HepG2 (cell line): ENCODE data around the gene CDC26. TPM values are rescaled to one million over a fixed set of nuclear protein-coding genes. Genes with fewer than 3 reads are reported as not detected.

Experiments
- ATAC-seq: fragments of 200-7000 bp; cut with Tn5 transposase; 3 replicates; pipeline ENCODE4 v1.9.1; 2020; ENCODE audit warnings: mild to moderate bottlenecking, moderate library complexity
- BruUV-seq: library from RNA; stranded (reverse); fragments of 400-500 nt; replicated peaks from 2 replicates; lab custom pipeline; 2021; lab: Mats Ljungman, UMichigan
- CTCF ChIA-PET: fragments of 300-600 bp; formaldehyde crosslinking; extraction: SDS; loops from one replicate; lab custom pipeline; 2021; ENCODE audit warnings: low total read pairs, inconsistent platforms, low intra/inter-chr PET ratio; lab: Yijun Ruan, JAX
- POLR2A ChIA-PET: fragments of 350-600 bp; sonication (Branson Sonifier 250); formaldehyde crosslinking; loops from one replicate; lab custom pipeline; 2020; ENCODE audit warnings: antibody characterized with exemption, inconsistent platforms; lab: Yijun Ruan, JAX
- DNase-seq: peaks from one replicate; pipeline ENCODE4 v3.0.0-alpha.2; 2015; ENCODE audit warnings: low spot score
- FAIRE-seq: peaks from 3 replicates; lab custom pipeline; 2011; peaks lifted over from hg19 to GRCh38; lab: Jason Lieb, UNC
- H2AFZ ChIP-seq: one replicate; pipeline ENCODE4 v1.6.1; 2011; ENCODE audit warnings: low read length, inconsistent platforms
- H3K27ac ChIP-seq: fragments of 300-600 bp; 3 replicates; pipeline ENCODE4 v1.8.0; 2011; ENCODE audit warnings: mixed run types, mild to moderate bottlenecking, mixed read lengths, low read length, inconsistent platforms; ENCODE audit not compliant: insufficient read depth; ENCODE audit errors: extremely low read length
- H3K27me3 ChIP-seq, 2 experiments: fragments of 200-600 bp in 1 of 2; 2 replicates in 1 of 2; 3 replicates in 1 of 2; pipeline versions ENCODE4 v1.6.0 to v1.8.0; 2011; ENCODE audit warnings: low read length in 2 of 2, mild to moderate bottlenecking in 2 of 2, moderate library complexity in 2 of 2, inconsistent platforms in 1 of 2; ENCODE audit not compliant: insufficient read depth in 2 of 2, control insufficient read depth in 1 of 2
- H3K36me3 ChIP-seq, 2 experiments: fragments of 200-600 bp in 1 of 2; replicated peaks in 1 of 2; 2 replicates in 1 of 2; 3 replicates in 1 of 2; pipeline versions ENCODE4 v1.5.1 to v1.8.0; 2011; ENCODE audit warnings: low read length in 2 of 2, inconsistent platforms in 1 of 2; ENCODE audit not compliant: insufficient read depth in 2 of 2, control insufficient read depth in 1 of 2
- H3K4me1 ChIP-seq: 2 replicates; pipeline ENCODE4 v1.5.1; 2012; ENCODE audit warnings: low read length, inconsistent platforms; ENCODE audit not compliant: insufficient read depth
- H3K4me2 ChIP-seq: 2 replicates; pipeline ENCODE4 v1.6.0; 2011; ENCODE audit warnings: low read depth, low read length, inconsistent platforms
- H3K4me3 ChIP-seq, 3 experiments: fragments of 200-600 bp in 1 of 3; sonication (generic), shearing (Covaris generic) in 1 of 3; replicated peaks in 1 of 3; 2 replicates each; pipeline ENCODE4 v1.5.1; 2011 to 2016; ENCODE audit warnings: low read length in 3 of 3, inconsistent platforms in 2 of 3, low read depth in 2 of 3, mild to moderate bottlenecking in 2 of 3, control low read depth in 1 of 3, mixed read lengths in 1 of 3; ENCODE audit not compliant: insufficient read depth in 1 of 3
- H3K79me2 ChIP-seq: one replicate; pipeline ENCODE4 v1.6.1; 2011; ENCODE audit warnings: low read length, inconsistent platforms; ENCODE audit not compliant: insufficient read depth
- H3K9ac ChIP-seq: 2 replicates; pipeline ENCODE4 v1.6.0; 2011; ENCODE audit warnings: mild to moderate bottlenecking, low read depth, low read length, inconsistent platforms; ENCODE audit not compliant: insufficient read depth
- H3K9me3 ChIP-seq: 2 replicates; pipeline ENCODE4 v1.5.1; 2012; ENCODE audit warnings: mild to moderate bottlenecking, low read length
- H4K20me1 ChIP-seq: 2 replicates; pipeline ENCODE4 v1.6.0; 2011; ENCODE audit warnings: inconsistent platforms, mild to moderate bottlenecking, low read length, moderate library complexity; ENCODE audit not compliant: insufficient read depth
- ATF2 ChIP-seq: sonication (generic); formaldehyde crosslinking; IDR thresholded peaks from 2 replicates; pipeline ENCODE4 v1.4.0; 2020; ENCODE audit warnings: missing genetic modification reagents
- JUND ChIP-seq: sonication (generic); formaldehyde crosslinking; IDR thresholded peaks from 2 replicates; pipeline ENCODE4 v1.8.0; 2022; ENCODE audit warnings: mild to moderate bottlenecking, missing genetic modification reagents
- KDM5B ChIP-seq: sonication (generic); formaldehyde crosslinking; IDR thresholded peaks from 2 replicates; pipeline ENCODE4 v1.4.0; 2020; ENCODE audit warnings: missing genetic modification reagents, mild to moderate bottlenecking, borderline replicate concordance
- KLF13 ChIP-seq: sonication (generic); formaldehyde crosslinking; IDR thresholded peaks from 2 replicates; pipeline ENCODE4 v1.4.0; 2020; ENCODE audit warnings: mild to moderate bottlenecking, missing genetic modification reagents
- NFE2L1 ChIP-seq: sonication (generic); formaldehyde crosslinking; IDR thresholded peaks from 2 replicates; pipeline ENCODE4 v1.4.0; 2020; ENCODE audit warnings: missing genetic modification reagents, mild to moderate bottlenecking, borderline replicate concordance
- SKIL ChIP-seq: sonication (generic); formaldehyde crosslinking; IDR thresholded peaks from 2 replicates; pipeline ENCODE4 v1.8.0; 2022; ENCODE audit warnings: missing genetic modification reagents, mild to moderate bottlenecking, moderate library complexity, borderline replicate concordance
- THAP11 ChIP-seq: IDR thresholded peaks from 2 replicates; pipeline ENCODE4 v1.6.1; 2016; ENCODE audit warnings: missing biosample characterization, missing genetic modification reagents
- XRCC5 ChIP-seq: fragments of 200-400 bp; formaldehyde crosslinking; optimal IDR thresholded peaks from 2 replicates; pipeline ENCODE3; 2017; ENCODE audit warnings: mild to moderate bottlenecking, low read length
- ZFP41 ChIP-seq: sonication (generic); formaldehyde crosslinking; IDR thresholded peaks from 2 replicates; pipeline ENCODE4 v1.4.0; 2020; ENCODE audit warnings: mild to moderate bottlenecking, missing genetic modification reagents, borderline replicate concordance
- ZNF136 ChIP-seq: sonication (generic); formaldehyde crosslinking; IDR thresholded peaks from 2 replicates; pipeline ENCODE4 v1.8.1; 2022; ENCODE audit warnings: low read depth, mild to moderate bottlenecking, moderate library complexity, missing genetic modification reagents
- ZNF484 ChIP-seq: sonication (generic); formaldehyde crosslinking; IDR thresholded peaks from 2 replicates; pipeline ENCODE4 v1.5.1; 2020; ENCODE audit warnings: mild to moderate bottlenecking, low read depth, missing genetic modification reagents, borderline replicate concordance
- ZNF816 ChIP-seq: sonication (generic); formaldehyde crosslinking; IDR thresholded peaks from 2 replicates; pipeline ENCODE4 v1.8.0; 2022; ENCODE audit warnings: missing genetic modification reagents, mild to moderate bottlenecking, borderline replicate concordance
- WGBS: methylation state at CpG from one replicate; pipeline ENCODE4 v1.1.6; 2017; ENCODE audit warnings: low lambda C conversion rate; 5-methylcytosine and 5-hydroxymethylcytosine counted together
- in situ Hi-C: cut with HindIII; loops from 2 replicates; pipeline ENCODE4 v1.10.0; 2017; ENCODE audit warnings: low pct_unique_long_range_greater_than_20kb; ENCODE audit not compliant: extremely low pct_ligation_motif_present
- intact Hi-C: fragments of 100-400 bp; cut with micrococcal nuclease; formaldehyde crosslinking; loops from one replicate; pipeline ENCODE4 v1.10.0; 2022; ENCODE audit not compliant: unreplicated experiment
- polyA plus RNA-seq, 8 experiments: library from polyadenylated mRNA; depleted of rRNA in 3 of 8; stranded (reverse) in 7 of 8; unstranded in 1 of 8; fragments of >200 nt; fragmentation: Illumina TruSeq in 4 of 8; extraction: Trizol in 4 of 8; gene quantifications; 2 replicates each; pipeline versions ENCODE4 v1.2.1 to v1.2.3, GENCODE V29; 2011 to 2016; ENCODE audit warnings: low read depth in 4 of 8, missing spikeins in 1 of 8, mixed read lengths in 1 of 8; ENCODE audit not compliant: insufficient read depth in 1 of 8
- total RNA-seq, 5 experiments: library from RNA; depleted of rRNA; stranded (reverse); fragments of >200 nt; fragmentation: Illumina TruSeq; extraction: Trizol; gene quantifications; 2 replicates each; pipeline ENCODE4 v1.2.3, GENCODE V29; 2016; ENCODE audit warnings: low read depth in 1 of 5

CDC26 gene
- total and polyA plus RNA-seq, 2 of the 13 experiments (the other 11 are each of a cell fraction or from before 2014, with no cell fraction given): 26.6 to 57.9 TPM

GRCh38 chr9:113319054-113319453, 43.7 kb upstream of the CDC26 start:
- H3K79me2 ChIP-seq: no peaks in the 10 kb centered on the region
- 59% methylated on average over 2 of the region's 2 CpGs for WGBS
- no peak for ATAC-seq
- no peak overlapping the region for H2AFZ ChIP-seq
- intact Hi-C loops (loop anchor here (10.0 kb wide), 1 partner anchor 1954 kb away; no protein-coding TSS in a partner anchor), in situ Hi-C loops (no loop called here)
- no peaks in the 10 kb centered on the region for H4K20me1 ChIP-seq
- no peaks in the 10 kb centered on the region for H3K36me3 ChIP-seq
- no peak for FAIRE-seq
- DNase-seq: no peak
- no peak overlapping the region for H3K4me2 ChIP-seq
- no peaks in the 10 kb centered on the region for H3K9me3 ChIP-seq
- H3K9ac ChIP-seq: no peak overlapping the region
- CTCF ChIA-PET: no interaction called here
- POLR2A ChIA-PET: no interaction called here
- H3K27ac ChIP-seq: no peak overlapping the region
- TF ChIP-seq ZFP41: no peak
- TF ChIP-seq ZNF816: no peak
- no peak for TF ChIP-seq KDM5B (CRISPR knock-in tag)
- TF ChIP-seq ZNF484 (CRISPR knock-in tag): no peak
- TF ChIP-seq JUND (CRISPR knock-in tag): no peak
- TF ChIP-seq NFE2L1: no peak
- TF ChIP-seq XRCC5: no peak
- TF ChIP-seq ZNF136 (CRISPR knock-in tag): no peak
- no peak for TF ChIP-seq THAP11 (CRISPR knock-in tag)
- TF ChIP-seq SKIL (CRISPR knock-in tag): no peak
- TF ChIP-seq KLF13 (CRISPR knock-in tag): no peak
- no peak for TF ChIP-seq ATF2 (CRISPR knock-in tag)
- H3K4me3 ChIP-seq: no peak overlapping the region
- H3K27me3 ChIP-seq: no peaks in the 10 kb centered on the region
- no peaks in the 10 kb centered on the region for H3K4me1 ChIP-seq
- BruUV-seq: no TSS peak
